ENCODE measurements around the gene SRGAP2C.
"Not testable (repeated sequence)": the region's sequence is repeated elsewhere in the genome, so short reads cannot be mapped to it uniquely, and the experiment has no call there.

SRGAP2C gene

GRCh38 chr1:121332141-121332540, 147.4 kb downstream of the SRGAP2C start:
- H3K9me3 ChIP-seq, H3K36me3 ChIP-seq: not testable (repeated sequence)

GRCh38 chr1:121332599-121333562, 148.1 kb downstream of the SRGAP2C start:
- H3K4me3 ChIP-seq (ENCODE audit: low read depth in 1 of 2, low read length in 1 of 2); H3K27me3 ChIP-seq; H3K4me1 ChIP-seq (ENCODE audit: control insufficient read depth in 1 of 2, insufficient read depth in 1 of 2, low read depth in 1 of 2, low read length in 1 of 2); H3K27ac ChIP-seq; H3K36me3 ChIP-seq; H3K9me3 ChIP-seq: not testable (repeated sequence)

More at GRCh38 chr1:121332141-121332540, 147.4 kb downstream of the SRGAP2C start:
- not testable (repeated sequence) for H3K27ac ChIP-seq; H3K4me3 ChIP-seq (ENCODE audit: low read depth in 1 of 2, low read length in 1 of 2); H3K27me3 ChIP-seq; H3K4me1 ChIP-seq (ENCODE audit: control insufficient read depth in 1 of 2, insufficient read depth in 1 of 2, low read depth in 1 of 2, low read length in 1 of 2)

GRCh38 chr1:121337958-121338357, 153.2 kb downstream of the SRGAP2C start:
- H3K4me1 ChIP-seq (ENCODE audit: control insufficient read depth in 1 of 2, insufficient read depth in 1 of 2, low read depth in 1 of 2, low read length in 1 of 2); H3K9me3 ChIP-seq: not testable (repeated sequence)

GRCh38 chr1:121339611-121340010, 154.8 kb downstream of the SRGAP2C start:
- H3K27ac ChIP-seq; H3K36me3 ChIP-seq; H3K27me3 ChIP-seq; H3K4me1 ChIP-seq (ENCODE audit: control insufficient read depth in 1 of 2, insufficient read depth in 1 of 2, low read depth in 1 of 2, low read length in 1 of 2); H3K4me3 ChIP-seq (ENCODE audit: low read depth in 1 of 2, low read length in 1 of 2); H3K9me3 ChIP-seq: not testable (repeated sequence)

More at GRCh38 chr1:121337958-121338357, 153.2 kb downstream of the SRGAP2C start:
- H3K27ac ChIP-seq; H3K36me3 ChIP-seq; H3K27me3 ChIP-seq; H3K4me3 ChIP-seq (ENCODE audit: low read depth in 1 of 2, low read length in 1 of 2): not testable (repeated sequence)

GRCh38 chr1:121343311-121343906, 158.6 kb downstream of the SRGAP2C start:
- not testable (repeated sequence) for H3K36me3 ChIP-seq; H3K4me1 ChIP-seq (ENCODE audit: control insufficient read depth in 1 of 2, insufficient read depth in 1 of 2, low read depth in 1 of 2, low read length in 1 of 2); H3K27ac ChIP-seq; H3K4me3 ChIP-seq (ENCODE audit: low read depth in 1 of 2, low read length in 1 of 2); H3K27me3 ChIP-seq; H3K9me3 ChIP-seq

- H3K36me3 ChIP-seq; H3K27me3 ChIP-seq; H3K4me1 ChIP-seq (ENCODE audit: control insufficient read depth in 1 of 2, insufficient read depth in 1 of 2, low read depth in 1 of 2, low read length in 1 of 2); H3K27ac ChIP-seq; H3K9me3 ChIP-seq; H3K4me3 ChIP-seq (ENCODE audit: low read depth in 1 of 2, low read length in 1 of 2): not testable (repeated sequence)
Measured at GRCh38 chr1:121344355-121344754, 159.6 kb downstream of the SRGAP2C start.

GRCh38 chr1:121346654-121347053, 161.9 kb downstream of the SRGAP2C start:
- not testable (repeated sequence) for H3K36me3 ChIP-seq; H3K27me3 ChIP-seq; H3K4me3 ChIP-seq (ENCODE audit: low read depth in 1 of 2, low read length in 1 of 2); H3K27ac ChIP-seq; H3K9me3 ChIP-seq; H3K4me1 ChIP-seq (ENCODE audit: control insufficient read depth in 1 of 2, insufficient read depth in 1 of 2, low read depth in 1 of 2, low read length in 1 of 2)

GRCh38 chr1:121347476-121347875, 162.7 kb downstream of the SRGAP2C start:
- not testable (repeated sequence) for H3K9me3 ChIP-seq; H3K4me1 ChIP-seq (ENCODE audit: control insufficient read depth in 1 of 2, insufficient read depth in 1 of 2, low read depth in 1 of 2, low read length in 1 of 2); H3K4me3 ChIP-seq (ENCODE audit: low read depth in 1 of 2, low read length in 1 of 2); H3K27me3 ChIP-seq; H3K27ac ChIP-seq; H3K36me3 ChIP-seq

GRCh38 chr1:121348115-121348514, 163.3 kb downstream of the SRGAP2C start:
- not testable (repeated sequence) for H3K9me3 ChIP-seq; H3K27ac ChIP-seq; H3K27me3 ChIP-seq; H3K4me3 ChIP-seq (ENCODE audit: low read depth in 1 of 2, low read length in 1 of 2); H3K36me3 ChIP-seq; H3K4me1 ChIP-seq (ENCODE audit: control insufficient read depth in 1 of 2, insufficient read depth in 1 of 2, low read depth in 1 of 2, low read length in 1 of 2)

- H3K4me3 ChIP-seq (ENCODE audit: low read depth in 1 of 2, low read length in 1 of 2); H3K9me3 ChIP-seq; H3K4me1 ChIP-seq (ENCODE audit: control insufficient read depth in 1 of 2, insufficient read depth in 1 of 2, low read depth in 1 of 2, low read length in 1 of 2); H3K27me3 ChIP-seq; H3K27ac ChIP-seq; H3K36me3 ChIP-seq: not testable (repeated sequence)
Measured at GRCh38 chr1:121349332-121349967, 164.7 kb downstream of the SRGAP2C start.

GRCh38 chr1:121355711-121356420, 171.1 kb downstream of the SRGAP2C start:
- H3K27me3 ChIP-seq; H3K4me3 ChIP-seq (ENCODE audit: low read depth in 1 of 2, low read length in 1 of 2); H3K27ac ChIP-seq; H3K9me3 ChIP-seq; H3K4me1 ChIP-seq (ENCODE audit: control insufficient read depth in 1 of 2, insufficient read depth in 1 of 2, low read depth in 1 of 2, low read length in 1 of 2); H3K36me3 ChIP-seq: not testable (repeated sequence)

GRCh38 chr1:121356819-121357218, 172.0 kb downstream of the SRGAP2C start:
- H3K9me3 ChIP-seq; H3K4me3 ChIP-seq (ENCODE audit: low read depth in 1 of 2, low read length in 1 of 2); H3K36me3 ChIP-seq; H3K27ac ChIP-seq; H3K4me1 ChIP-seq (ENCODE audit: control insufficient read depth in 1 of 2, insufficient read depth in 1 of 2, low read depth in 1 of 2, low read length in 1 of 2); H3K27me3 ChIP-seq: not testable (repeated sequence)

GRCh38 chr1:121360531-121360930, 175.8 kb downstream of the SRGAP2C start:
- not testable (repeated sequence) for H3K36me3 ChIP-seq; H3K4me3 ChIP-seq (ENCODE audit: low read depth in 1 of 2, low read length in 1 of 2); H3K27me3 ChIP-seq; H3K27ac ChIP-seq; H3K9me3 ChIP-seq; H3K4me1 ChIP-seq (ENCODE audit: control insufficient read depth in 1 of 2, insufficient read depth in 1 of 2, low read depth in 1 of 2, low read length in 1 of 2)

All from neutrophil (primary cell).